CD4-positive, alpha-beta T cell treated with Interleukin-2 at 100 ng/mL for 4 hours (primary cell): ENCODE measurements around the gene LSS.

Experiments
- DNase-seq: peaks from one replicate; pipeline ENCODE4 v3.0.0-alpha.2; 2020; ENCODE audit warnings: low spot score

LSS gene

GRCh38 chr21:46218906-46219590, 9.5 kb downstream of the LSS start:
- no peak for DNase-seq

- DNase-seq, result no peak
Observed at GRCh38 chr21:46217511-46218196, 10.9 kb downstream of the LSS start.

- DNase-seq, result no peak
Observed at GRCh38 chr21:46216132-46216747, 12.3 kb downstream of the LSS start.

GRCh38 chr21:46215436-46216131, 13.0 kb downstream of the LSS start:
- DNase-seq, result no peak

- no peak for DNase-seq
Observed at GRCh38 chr21:46214478-46215340, 13.9 kb downstream of the LSS start.

- DNase-seq, result no peak
Observed at GRCh38 chr21:46213620-46214286, 14.8 kb downstream of the LSS start.

- DNase-seq, result no peak
Observed at GRCh38 chr21:46212721-46213484, 15.7 kb downstream of the LSS start.

GRCh38 chr21:46211786-46212720, 16.5 kb downstream of the LSS start:
- no peak for DNase-seq

- no peak for DNase-seq
Observed at GRCh38 chr21:46211376-46211775, 17.2 kb downstream of the LSS start.

- DNase-seq, result no peak
Observed at GRCh38 chr21:46210378-46211136, 18.0 kb downstream of the LSS start.

GRCh38 chr21:46208761-46209721, 19.5 kb downstream of the LSS start:
- DNase-seq, result no peak

- DNase-seq, result no peak
Observed at GRCh38 chr21:46207920-46208591, 20.5 kb downstream of the LSS start.

- DNase-seq, result no peak
Observed at GRCh38 chr21:46207006-46207919, 21.3 kb downstream of the LSS start.

GRCh38 chr21:46206163-46207005, 22.2 kb downstream of the LSS start:
- DNase-seq, result no peak

GRCh38 chr21:46205766-46206162, 22.8 kb downstream of the LSS start:
- no peak for DNase-seq
